GM19023 (cell line): Measurements from ENCODE around the gene CLCNKB.
"Not testable (repeated sequence)": the region's sequence is repeated elsewhere in the genome, so short reads cannot be mapped to it uniquely, and the experiment has no call there.

Source experiments
- ATAC-seq: cut with Tn5 transposase; IDR thresholded peaks from one replicate; pipeline ENCODE4 v1.9.1; 2021; ENCODE audit warnings: mild to moderate bottlenecking, moderate library complexity; ENCODE audit not compliant: unreplicated experiment

Gene CLCNKB

DNA sequence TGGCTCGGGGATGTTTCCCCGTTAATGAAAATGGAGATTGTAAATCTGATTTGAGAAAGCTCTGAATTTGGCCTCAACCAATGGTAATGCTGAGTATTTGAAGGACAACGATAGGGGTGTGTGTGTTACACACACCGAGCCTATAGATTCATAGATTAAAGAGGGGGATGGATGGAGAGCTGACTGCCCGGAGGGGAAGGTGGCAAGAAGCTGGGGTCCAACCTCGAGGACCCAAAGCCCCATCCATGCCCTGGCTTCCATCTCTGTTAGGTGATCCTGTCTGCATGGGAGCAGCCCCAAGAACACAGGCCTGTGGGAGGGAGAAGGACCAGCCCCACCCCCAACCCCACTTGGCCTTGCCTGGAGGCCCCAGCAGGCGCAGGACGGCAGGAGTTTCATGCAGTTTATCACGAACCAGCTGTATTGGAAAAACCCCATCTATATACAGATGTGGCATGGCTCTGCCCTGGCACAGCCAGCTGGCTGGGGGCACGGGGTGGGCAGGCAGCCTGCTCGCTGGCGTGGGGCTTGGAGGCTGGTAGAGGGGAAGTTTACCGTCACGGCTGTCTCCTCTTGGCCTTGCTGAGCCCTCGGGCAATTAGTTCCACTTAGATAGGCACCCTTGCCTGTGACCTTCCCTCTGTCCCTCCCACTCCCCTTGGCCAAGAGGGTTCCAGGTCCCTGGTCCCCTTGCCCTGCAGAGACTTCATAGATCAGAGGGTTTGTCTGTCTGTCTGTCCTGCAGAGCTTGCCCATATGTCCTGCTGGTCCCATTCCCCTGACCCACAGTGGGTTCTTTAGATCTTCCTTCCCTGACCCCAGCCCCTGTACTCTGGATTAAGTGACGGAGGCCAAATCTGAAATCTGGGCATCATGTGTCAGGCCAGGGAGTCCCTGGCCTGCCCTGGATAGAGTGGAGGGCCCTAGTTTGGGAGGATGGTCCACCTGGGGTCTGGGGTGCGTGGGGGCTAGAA is 28.8 kb upstream of the CLCNKB start:
- ATAC-seq = no peak

DNA sequence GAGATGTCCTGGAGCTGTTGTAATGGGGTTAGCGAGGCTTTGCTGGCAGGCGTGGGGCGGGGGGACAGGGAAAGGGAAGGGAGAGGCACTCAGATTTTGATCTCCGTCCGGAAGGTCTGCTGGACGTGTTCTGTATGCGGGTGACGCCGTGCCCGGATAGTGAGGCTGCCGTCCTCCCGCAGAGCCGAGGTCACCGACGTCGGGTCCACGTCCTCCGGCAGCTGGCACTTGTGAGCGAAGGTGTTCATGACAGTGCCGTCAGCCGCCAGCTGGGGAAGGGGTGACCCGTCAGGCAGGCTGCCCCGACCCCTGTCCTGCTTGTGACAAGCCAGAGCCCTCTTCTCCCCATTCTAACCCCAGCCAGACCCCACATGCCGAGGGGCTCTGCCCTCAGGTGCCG is 28.1 kb upstream of the CLCNKB start:
- ATAC-seq = no peak

DNA sequence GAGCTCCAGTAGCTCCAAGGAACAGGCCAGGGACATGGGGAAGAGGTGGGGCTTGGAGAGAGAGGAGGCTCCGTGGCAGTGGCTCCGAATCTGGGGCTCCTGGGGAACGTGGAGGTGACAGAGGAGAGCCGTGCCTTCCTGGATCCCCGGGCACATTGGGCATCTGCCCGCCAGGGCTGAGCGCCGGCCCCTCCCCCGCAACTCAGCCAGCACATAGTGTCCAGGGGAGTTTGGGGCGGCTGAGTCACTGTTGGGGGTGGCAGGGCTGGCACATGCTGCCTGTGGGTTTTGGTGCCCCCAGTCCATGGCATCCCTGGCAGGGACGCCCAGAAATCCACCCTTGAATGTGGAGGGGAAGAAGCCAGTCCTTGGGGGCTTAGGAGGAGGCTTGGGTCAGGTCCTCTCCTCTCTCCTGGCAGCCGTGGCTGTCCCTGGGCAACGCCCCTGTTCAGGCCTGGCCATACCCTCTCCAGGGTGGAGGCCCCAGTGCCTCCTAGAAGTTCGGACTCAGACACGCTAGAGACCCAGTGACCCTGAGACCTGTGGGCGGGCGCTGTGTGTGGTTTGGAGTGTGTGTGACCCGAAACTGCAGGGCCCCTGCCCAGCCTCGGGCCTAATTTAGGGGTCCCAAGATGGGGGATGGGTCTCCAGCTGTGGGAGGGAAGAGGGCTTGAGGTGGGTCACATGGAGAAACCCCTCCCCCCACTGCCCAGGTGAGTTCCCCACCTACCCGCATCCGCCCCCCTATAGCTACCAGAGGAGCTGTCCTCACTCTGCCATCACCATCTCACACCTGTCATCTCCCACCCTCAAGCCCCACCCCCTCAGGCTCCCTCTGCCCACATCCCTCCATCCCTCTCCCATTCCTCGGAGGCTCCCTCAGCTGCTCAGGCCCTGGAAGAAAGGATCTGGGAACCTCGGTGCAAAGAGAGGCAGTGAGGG is 27.4 kb upstream of the CLCNKB start:
- no peak for ATAC-seq

DNA sequence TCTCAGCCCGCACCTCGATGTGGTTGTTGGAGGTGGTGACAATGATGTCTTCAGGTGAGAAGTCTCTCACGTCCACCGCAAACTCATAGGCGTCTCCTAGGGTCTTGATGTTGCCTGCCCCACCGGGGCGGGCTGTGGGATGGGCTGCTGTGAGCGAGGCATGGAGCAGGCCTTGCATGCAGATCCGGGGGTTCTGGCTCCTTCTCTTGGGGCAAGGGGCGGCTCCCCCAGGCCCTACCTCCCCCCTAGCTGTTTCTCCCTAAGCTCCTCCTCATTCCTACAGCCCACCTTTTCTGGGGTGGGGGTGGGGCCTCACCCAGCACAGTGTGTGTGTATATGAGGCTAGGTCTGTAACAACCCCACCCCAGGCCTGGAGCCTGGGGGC is 26.5 kb upstream of the CLCNKB start:
- ATAC-seq = no peak

DNA sequence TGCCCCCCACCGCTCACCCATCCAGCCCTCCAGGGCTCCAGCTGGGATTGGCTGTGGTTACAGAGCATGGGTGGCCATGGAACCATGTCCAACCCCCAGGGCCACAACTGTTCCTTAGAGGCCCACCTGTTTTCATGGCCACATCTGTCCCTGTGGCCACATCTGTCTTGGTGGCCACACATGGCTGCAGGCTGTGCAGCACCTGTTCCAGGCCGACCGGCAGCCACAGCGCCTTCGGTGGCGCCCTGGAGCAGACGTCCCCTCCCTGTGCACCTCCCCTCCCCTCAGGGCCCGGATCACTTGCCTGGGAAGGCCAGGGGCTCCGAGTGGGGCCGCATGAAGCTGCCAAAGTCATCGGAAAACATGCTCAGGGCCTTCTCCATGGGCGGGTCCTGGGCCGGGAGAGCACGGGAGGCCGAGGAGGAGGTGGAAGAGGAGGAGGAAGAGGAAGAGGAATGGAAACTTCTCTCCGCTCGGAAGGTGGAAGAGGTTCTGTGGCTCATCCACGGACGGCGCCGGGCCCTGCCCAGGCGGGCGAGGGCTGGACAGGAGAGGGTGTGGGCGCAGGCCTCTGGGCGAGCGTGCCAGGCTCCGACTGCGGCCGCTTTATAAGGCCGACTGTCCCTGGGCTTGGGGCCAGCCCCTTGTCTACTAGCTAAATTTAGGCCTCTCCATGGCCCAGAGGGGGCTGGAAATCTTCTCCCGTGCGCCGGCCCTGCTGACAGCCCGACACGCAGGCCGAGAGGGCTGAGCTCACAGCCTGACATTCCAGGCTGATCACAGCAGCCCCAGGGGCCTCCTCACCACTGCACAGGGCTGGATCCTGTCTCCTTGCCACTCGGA is 25.9 kb upstream of the CLCNKB start, which contains the start of gene HSPB7:
Gene HSPB7, minus strand, starts transcription at position 583 of the 843 bp plus-strand sequence. Its CDS starts 80 bp downstream, at position 503.
- ATAC-seq = no peak

DNA sequence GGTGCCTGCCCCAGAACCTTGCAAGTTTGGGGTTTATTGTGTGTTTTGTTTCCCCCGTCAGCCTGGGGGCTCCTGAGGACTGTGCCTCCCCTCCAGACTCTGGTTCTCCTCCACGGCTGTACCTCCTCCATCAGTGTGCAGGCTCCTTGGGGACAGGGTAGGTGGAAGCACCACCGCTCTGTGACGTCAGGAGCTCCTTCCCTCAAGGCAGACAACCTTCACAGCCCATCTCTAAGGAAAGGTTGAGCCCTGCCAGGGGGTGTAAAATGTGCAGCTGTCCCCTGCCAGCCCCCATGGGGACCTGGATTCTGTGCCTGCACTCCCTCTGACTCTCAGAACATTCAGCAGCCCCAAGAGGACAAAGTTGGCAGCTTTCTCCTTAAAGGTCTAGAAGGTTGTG is 25.3 kb upstream of the CLCNKB start:
- no peak for ATAC-seq

DNA sequence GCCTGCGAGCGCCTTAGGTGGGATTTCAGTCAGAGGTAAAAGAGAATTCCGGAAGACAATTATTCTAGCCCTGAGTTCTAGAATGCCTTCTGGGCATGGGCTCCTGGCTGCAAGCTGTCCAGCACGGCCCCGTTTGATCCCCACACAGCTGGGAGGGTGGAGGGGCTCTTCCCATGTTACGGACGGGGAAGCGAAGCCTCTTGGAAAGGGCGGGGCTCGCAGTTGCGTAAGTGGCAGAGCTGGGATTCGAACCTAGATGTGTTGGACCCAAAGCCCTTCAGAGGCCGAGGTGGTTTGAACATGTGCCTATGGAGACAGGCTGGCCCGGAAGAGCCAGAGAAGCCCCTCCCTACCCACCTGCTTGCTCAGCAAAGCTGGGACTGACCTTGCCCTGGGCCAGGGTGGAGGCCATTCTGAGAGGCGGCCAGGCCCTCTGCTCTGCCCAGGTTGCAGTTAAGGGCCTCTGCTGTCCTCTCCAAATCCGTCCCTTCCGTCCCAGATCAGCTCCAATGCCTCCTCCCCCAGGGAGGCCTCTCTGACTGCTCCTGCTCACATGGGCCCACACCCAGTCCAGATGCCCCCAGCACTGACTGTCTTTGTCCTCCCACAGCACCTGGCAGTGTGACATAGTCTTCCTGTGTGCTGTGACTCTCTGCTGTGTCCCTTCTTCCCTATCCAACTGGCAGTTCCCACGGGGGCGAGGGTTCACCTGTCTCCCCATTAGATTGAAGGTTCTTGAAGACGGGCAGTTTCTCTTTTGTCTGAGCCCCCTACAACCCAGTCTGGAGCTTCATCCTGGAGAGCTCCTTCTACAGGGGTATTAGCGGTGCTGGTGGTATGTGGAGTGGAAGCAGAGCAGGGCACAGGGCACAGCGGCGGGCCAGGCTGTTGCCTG is 24.6 kb upstream of the CLCNKB start:
- no peak for ATAC-seq

DNA sequence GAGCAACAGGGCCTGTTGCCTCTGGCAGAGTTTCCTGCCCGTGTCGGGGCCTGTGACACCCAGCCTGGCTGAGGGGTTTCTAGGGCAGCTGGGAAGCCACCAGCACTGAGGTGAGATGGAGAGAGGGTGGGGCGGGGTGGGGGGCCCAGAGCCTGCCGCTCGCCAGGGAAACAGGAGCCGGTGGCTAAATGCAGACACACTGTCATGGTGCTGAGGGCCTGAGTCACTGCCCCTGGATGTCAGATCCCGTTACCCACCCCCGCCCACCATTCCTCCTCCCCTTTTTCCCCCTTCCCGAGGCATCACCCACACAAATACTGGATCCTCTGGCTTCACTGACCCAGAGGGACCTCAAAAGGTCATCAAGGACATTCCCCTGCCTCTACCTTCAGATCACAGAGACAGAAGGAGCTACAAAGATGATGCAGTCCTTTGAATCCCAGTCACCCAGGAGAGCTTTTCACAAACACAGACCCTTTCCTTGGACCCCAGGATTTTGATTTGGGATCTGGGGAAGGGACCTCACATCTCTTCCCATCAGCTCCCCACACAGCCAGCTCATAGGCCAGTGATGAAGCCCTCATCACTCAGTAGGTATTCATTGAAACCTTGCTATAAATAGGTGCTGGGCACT is 23.8 kb upstream of the CLCNKB start:
- no peak for ATAC-seq

DNA sequence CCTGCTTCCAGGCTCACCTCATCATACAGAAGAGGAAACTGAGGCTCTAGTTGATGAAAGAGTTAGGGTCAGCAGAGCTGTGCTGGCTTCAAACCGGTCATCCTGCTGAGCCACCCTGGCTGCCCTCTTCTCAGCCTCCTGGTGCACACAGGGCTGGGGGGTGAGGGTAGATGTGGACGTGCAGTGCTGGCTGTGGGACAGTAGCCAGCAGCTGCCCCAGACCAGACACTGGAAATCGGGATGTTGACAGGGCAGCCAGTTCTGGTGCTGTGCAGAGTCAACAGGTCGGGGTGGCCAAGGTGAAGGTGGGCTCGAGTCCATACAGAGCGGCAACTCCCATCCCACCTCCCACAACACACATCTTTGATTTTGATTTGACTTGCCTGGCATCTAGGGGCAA is 23.3 kb upstream of the CLCNKB start:
- ATAC-seq = no peak

DNA sequence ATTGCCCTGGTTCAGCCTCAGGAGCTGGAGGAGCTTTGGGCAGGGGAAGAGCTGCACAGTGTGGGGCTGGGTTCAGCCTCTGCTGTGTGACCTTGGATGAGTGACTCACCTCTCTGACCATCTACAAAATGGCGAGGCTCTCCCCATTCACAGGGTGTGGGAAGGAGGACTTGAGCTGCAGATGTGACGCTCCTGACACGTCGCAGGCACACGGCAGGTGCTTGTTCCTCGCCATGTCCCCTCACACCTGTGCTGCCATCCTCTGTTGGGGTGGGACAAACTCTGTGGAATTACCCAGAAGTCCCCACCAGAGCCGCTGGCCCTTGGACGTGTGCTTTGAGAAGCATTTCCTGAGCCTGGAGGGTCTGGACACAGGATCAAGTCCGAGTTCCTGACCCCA is 22.7 kb upstream of the CLCNKB start:
- ATAC-seq = not testable (repeated sequence)

DNA sequence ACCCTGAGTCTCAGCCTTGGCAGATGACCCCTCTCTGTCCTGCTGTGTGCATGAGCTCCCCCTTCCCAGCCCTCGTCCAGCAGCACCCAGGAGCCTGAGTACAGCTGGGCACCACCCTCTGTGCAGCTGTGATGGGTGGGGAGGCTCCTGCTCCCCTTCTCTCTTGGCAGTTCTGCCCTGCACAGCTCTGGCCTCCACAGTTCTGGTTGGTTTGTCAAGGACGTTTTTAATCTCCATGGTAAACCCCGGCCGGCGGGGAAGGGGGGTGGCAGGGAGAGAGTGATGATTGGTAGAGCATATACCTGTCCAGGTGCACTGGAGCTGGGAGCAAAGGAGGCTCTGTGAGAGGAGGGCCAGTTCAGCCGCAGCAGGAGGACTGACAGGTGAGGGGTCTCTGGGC is 21.9 kb upstream of the CLCNKB start, which contains the start of gene CLCNKA:
Gene CLCNKA, plus strand, starts transcription at position 356 of the 400 bp plus-strand sequence. CDS start 584 bp downstream, outside the sequence.
- ATAC-seq = no peak

DNA sequence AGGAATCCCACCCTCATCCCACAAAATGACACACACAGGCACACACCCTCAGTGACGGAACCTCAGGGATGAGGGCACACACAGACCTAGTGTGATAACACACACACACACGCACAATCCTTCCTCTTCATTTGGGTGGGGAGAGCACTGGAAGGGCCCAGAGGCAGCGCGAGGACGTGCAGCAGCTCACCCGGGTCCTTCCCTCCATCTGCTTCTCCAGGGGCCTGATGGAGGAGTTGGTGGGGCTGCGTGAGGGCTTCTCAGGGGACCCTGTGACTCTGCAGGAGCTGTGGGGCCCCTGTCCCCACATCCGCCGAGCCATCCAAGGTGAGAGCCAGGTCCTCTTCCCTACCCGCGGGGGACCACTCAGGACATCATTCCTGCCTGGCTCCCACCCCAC is 21.2 kb upstream of the CLCNKB start:
- ATAC-seq = no peak

DNA sequence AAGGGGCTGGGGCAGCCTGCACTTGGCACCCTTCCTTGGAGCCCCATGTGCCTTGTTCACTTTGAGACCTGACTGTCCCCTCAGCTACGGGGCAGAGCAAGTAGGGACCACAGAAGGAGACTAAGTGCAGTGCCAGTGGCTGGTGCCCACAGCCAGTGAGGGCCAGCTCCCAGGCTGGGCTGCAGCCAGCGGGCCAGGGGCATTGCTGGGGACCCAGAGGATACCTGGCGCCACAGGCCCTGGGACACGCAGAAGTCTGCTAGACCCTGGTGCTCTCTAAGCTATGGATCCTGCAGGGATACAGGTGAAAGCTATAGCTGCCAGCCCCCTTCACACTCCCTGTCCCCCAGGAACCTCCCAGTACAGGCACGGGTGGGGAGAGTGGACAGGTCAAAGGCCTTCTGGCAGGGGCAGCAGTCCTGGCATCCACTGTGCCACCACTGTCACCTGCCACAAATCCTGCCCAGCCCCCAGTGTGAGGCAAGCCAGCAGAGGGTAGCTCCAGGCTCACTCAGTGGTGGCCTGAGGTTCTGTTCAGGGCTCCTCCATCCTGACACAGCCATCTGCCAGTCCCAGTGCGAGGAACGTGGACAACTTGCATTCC is 20.4 kb upstream of the CLCNKB start:
- no peak for ATAC-seq

DNA sequence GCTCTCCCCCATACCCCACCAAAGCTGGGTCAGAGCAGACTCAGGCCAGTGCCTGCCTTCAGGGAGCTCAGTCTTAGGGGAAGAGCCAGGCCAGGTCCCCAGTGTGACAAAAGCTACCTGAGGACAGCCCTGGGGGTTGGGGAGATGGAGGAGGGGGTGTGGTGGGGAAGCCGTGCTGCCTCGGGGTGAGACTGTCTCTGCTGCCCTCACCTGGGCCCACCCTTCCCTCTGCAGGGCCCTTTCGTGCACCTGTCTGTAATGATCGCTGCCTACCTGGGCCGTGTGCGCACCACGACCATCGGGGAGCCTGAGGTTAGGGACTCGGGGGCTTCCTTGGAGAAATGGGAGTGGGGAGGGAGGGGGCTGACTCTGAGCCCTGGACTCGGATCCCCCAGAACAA is 17.3 kb upstream of the CLCNKB start:
- not testable (repeated sequence) for ATAC-seq

DNA sequence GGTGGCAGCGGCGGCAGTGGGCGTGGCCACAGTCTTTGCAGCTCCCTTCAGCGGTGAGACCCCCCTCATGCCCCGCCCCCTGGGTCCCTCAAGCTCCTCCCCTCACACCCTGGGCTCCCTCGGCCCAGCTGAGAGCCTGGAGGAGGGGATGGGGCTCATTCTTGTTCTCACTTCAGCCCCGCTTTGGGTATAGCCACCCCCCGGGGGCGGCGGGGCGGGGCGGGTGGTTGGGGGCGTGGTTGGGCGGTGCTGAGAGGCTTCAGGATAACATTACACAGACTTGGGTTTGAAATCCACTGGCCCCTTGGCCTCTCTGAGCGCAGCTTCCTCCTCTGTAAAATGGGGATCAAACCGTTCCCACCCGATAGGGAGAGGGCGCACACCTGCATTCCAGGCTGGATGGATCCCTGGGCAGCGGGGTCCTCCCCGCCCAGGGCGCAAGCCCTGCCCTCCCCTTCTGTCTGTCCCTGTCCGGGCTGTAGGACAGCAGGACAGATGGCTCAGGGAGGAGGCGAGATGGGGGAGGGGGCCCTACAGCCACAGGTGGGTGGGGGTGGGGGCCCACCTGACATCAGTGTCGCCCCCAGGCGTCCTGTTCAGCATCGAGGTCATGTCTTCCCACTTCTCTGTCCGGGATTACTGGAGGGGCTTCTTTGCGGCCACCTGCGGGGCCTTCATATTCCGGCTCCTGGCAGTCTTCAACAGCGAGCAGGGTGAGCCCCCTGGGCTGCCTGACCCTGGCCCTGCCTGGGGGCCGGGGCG is 16.7 kb upstream of the CLCNKB start:
- no peak for ATAC-seq

DNA sequence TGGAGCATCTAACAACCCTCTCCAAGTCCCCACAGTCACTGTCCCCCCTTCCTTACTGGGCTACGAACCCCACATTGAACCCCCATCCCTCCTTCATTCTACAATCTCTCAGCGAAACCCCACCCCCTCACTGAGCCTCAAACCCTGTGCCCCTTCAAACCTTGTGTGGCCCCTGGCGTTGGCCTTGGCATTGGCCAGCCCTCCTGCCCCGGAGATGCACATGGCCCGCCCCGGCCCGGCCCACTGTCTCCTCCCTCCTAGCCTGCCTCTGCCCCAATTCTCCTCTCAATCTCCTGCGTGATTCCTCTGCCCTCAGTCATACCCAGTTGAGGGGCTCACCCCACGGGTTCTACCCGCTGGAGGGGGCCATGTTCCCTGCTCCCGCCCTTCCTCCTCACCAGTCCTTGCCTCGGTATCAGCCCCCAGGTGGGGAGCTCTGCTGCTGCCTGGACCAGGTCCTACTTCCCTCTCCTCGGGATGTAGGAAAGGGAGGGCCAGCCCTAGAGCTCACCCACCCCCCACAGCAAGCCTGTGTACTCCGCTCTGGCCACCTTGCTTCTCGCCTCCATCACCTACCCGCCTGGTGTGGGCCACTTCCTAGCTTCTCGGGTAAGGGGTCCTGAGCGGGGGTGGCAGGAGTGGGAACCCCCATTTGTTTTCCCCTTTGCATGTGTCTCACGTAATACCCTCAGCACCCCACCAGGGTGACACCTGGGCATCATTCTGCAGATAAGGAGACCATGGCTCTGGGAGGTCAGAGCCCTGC is 15.2 kb upstream of the CLCNKB start:
- ATAC-seq = no peak

DNA sequence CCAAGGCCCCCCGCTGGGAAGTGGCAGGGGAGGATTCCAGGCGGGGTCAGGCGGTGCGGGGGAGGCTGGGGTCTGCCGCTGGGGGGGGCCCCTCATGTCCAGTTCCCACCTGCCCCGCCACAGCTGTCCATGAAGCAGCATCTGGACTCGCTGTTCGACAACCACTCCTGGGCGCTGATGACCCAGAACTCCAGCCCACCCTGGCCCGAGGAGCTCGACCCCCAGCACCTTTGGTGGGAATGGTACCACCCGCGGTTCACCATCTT is 14.6 kb upstream of the CLCNKB start:
- ATAC-seq = not testable (repeated sequence)
